Endothelial cell of umbilical vein (primary cell): ENCODE results near the gene EXOSC5. TPM values are rescaled to one million over a fixed set of nuclear protein-coding genes. Genes with fewer than 3 reads are reported as not detected.

ENCODE experiments used
- BruUV-seq: library from RNA; stranded (reverse); fragments of 400-500 nt; replicated peaks from 2 replicates; lab custom pipeline; 2021; lab: Mats Ljungman, UMichigan
- CTCF ChIA-PET: fragments of 300-600, 350-600 bp; sonication (Branson Sonifier 250); formaldehyde crosslinking; loops from one replicate; lab custom pipeline; 2021; ENCODE audit warnings: antibody characterized with exemption, inconsistent platforms; lab: Charles Lee
- POLR2A ChIA-PET: fragments of 300-600, 350-600 bp; sonication (Branson Sonifier 250); formaldehyde crosslinking; loops from one replicate; lab custom pipeline; 2021; ENCODE audit warnings: antibody characterized with exemption, inconsistent platforms; lab: Charles Lee
- DNase-seq: peaks from one replicate; pipeline ENCODE4 v3.0.0-alpha.2; 2011; ENCODE audit warnings: low read depth, low spot score
- FAIRE-seq: peaks from 2 replicates; lab custom pipeline; 2011; peaks lifted over from hg19 to GRCh38; lab: Jason Lieb, UNC
- H2AFZ ChIP-seq: 2 replicates; pipeline ENCODE4 v1.6.0; 2012; ENCODE audit warnings: low read depth, low read length, control low read depth, inconsistent platforms
- H3K27ac ChIP-seq: 2 replicates; pipeline ENCODE4 v1.5.1; 2011; ENCODE audit warnings: low read depth, mild to moderate bottlenecking, control low read depth, low read length, moderate library complexity; ENCODE audit not compliant: insufficient read depth
- H3K27me3 ChIP-seq, 2 experiments: 2 replicates each; pipeline versions ENCODE4 v1.6.0 to v1.6.1; 2011; ENCODE audit warnings: low read length in 2 of 2, mixed read lengths in 1 of 2; ENCODE audit not compliant: control insufficient read depth in 2 of 2, insufficient read depth in 2 of 2
- H3K36me3 ChIP-seq, 2 experiments: 2 replicates in 1 of 2; 3 replicates in 1 of 2; pipeline ENCODE4 v1.5.1; 2011; ENCODE audit warnings: low read length in 2 of 2, mild to moderate bottlenecking in 1 of 2, moderate library complexity in 1 of 2; ENCODE audit not compliant: control insufficient read depth in 2 of 2, insufficient read depth in 2 of 2; ENCODE audit errors: extremely low read depth in 1 of 2
- H3K4me1 ChIP-seq: 3 replicates; pipeline ENCODE4 v1.5.1; 2011; ENCODE audit warnings: mild to moderate bottlenecking, low read length; ENCODE audit not compliant: control insufficient read depth, insufficient read depth; ENCODE audit errors: extremely low read depth
- H3K4me2 ChIP-seq: 2 replicates; pipeline ENCODE4 v1.6.1; 2011; ENCODE audit warnings: low read length, control low read depth, mixed read lengths; ENCODE audit not compliant: insufficient read depth
- H3K4me3 ChIP-seq, 3 experiments: fragments of 200-600 bp in 1 of 3; sonication (generic), shearing (Covaris generic) in 1 of 3; replicated peaks in 1 of 3; 2 replicates each; pipeline ENCODE4 v1.5.1; 2011 to 2016; ENCODE audit warnings: control low read depth in 3 of 3, low read length in 3 of 3, mild to moderate bottlenecking in 2 of 3, inconsistent platforms in 1 of 3, low read depth in 1 of 3, moderate library complexity in 1 of 3; ENCODE audit not compliant: insufficient read depth in 1 of 3
- H3K79me2 ChIP-seq: 2 replicates; pipeline ENCODE4 v1.6.0; 2012; ENCODE audit warnings: low read length, inconsistent platforms; ENCODE audit not compliant: control insufficient read depth, insufficient read depth
- H3K9ac ChIP-seq: replicated peaks from 2 replicates; pipeline ENCODE3; 2011; ENCODE audit warnings: low read length, control low read depth; ENCODE audit not compliant: insufficient read depth; ENCODE audit errors: extremely low read depth
- H3K9me1 ChIP-seq: replicated peaks from 3 replicates; pipeline ENCODE4 v1.6.0; 2011; ENCODE audit warnings: mild to moderate bottlenecking, low read length; ENCODE audit not compliant: control insufficient read depth, insufficient read depth; ENCODE audit errors: extremely low read depth
- H3K9me3 ChIP-seq: replicated peaks from 2 replicates; pipeline ENCODE4 v1.5.1; 2012; ENCODE audit warnings: low read length, inconsistent platforms; ENCODE audit not compliant: control insufficient read depth, insufficient read depth
- H4K20me1 ChIP-seq: replicated peaks from 2 replicates; pipeline ENCODE3; 2011; ENCODE audit warnings: mild to moderate bottlenecking, low read length; ENCODE audit not compliant: control insufficient read depth, insufficient read depth; ENCODE audit errors: extremely low read depth
- CTCF ChIP-seq, 2 donors: IDR thresholded peaks; 1 replicate in 1 of 2; 2 replicates in 1 of 2; pipeline ENCODE4 v1.5.1; 2011; ENCODE audit warnings: low read length in 2 of 2, mild to moderate bottlenecking in 2 of 2, moderate library complexity in 2 of 2, control low read depth in 1 of 2, inconsistent platforms in 1 of 2, low read depth in 1 of 2; ENCODE audit not compliant: insufficient read depth in 1 of 2; ENCODE audit errors: extremely low read depth in 1 of 2
- EZH2 ChIP-seq: IDR thresholded peaks from 2 replicates; pipeline ENCODE4 v1.6.1; 2012; ENCODE audit warnings: borderline replicate concordance, low read depth, mild to moderate bottlenecking, moderate library complexity, low read length, inconsistent platforms; ENCODE audit not compliant: severe bottlenecking
- FOS ChIP-seq: IDR thresholded peaks from 2 replicates; pipeline ENCODE4 v1.6.1; 2011; ENCODE audit warnings: mild to moderate bottlenecking, low read length, moderate library complexity, borderline replicate concordance; ENCODE audit not compliant: insufficient read depth
- GATA2 ChIP-seq: IDR thresholded peaks from 2 replicates; pipeline ENCODE4 v1.7.0; 2011; ENCODE audit warnings: low read depth, mild to moderate bottlenecking, moderate library complexity, mixed read lengths, low read length; ENCODE audit not compliant: insufficient read length, insufficient read depth
- JUN ChIP-seq: IDR thresholded peaks from 2 replicates; pipeline ENCODE4 v1.6.1; 2011; ENCODE audit warnings: borderline replicate concordance, low read depth; ENCODE audit not compliant: insufficient read length, insufficient read depth
- MAX ChIP-seq: IDR thresholded peaks from 2 replicates; pipeline ENCODE4 v1.6.1; 2011; ENCODE audit not compliant: insufficient read depth, insufficient read length
- MYC ChIP-seq: IDR thresholded peaks from one replicate; pipeline ENCODE4 v1.6.1; 2011; ENCODE audit warnings: mild to moderate bottlenecking, low read depth, low read length
- POLR2A ChIP-seq: IDR thresholded peaks from 2 replicates; pipeline ENCODE4 v1.6.1; 2012; ENCODE audit warnings: low read depth, mild to moderate bottlenecking, control low read depth, low read length
- POLR2AphosphoS5 ChIP-seq: IDR thresholded peaks from 2 replicates; pipeline ENCODE4 v1.6.1; 2012; ENCODE audit warnings: low read depth, mild to moderate bottlenecking, control low read depth, low read length, moderate library complexity; ENCODE audit not compliant: insufficient read depth
- dilution Hi-C: fragments of 300-500 bp; cut with MboI; formaldehyde crosslinking; loops from one replicate; pipeline ENCODE4 v1.15.0; 2019; ENCODE audit warnings: low sequenced_read_pairs; ENCODE audit not compliant: extremely low pct_ligation_motif_present
- intact Hi-C: fragments of 100-400 bp; cut with micrococcal nuclease; formaldehyde crosslinking; loops from one replicate; pipeline ENCODE4 v1.10.0; 2022
- polyA plus RNA-seq, 4 experiments: library from polyadenylated mRNA; depleted of rRNA in 3 of 4; stranded (reverse) in 3 of 4; unstranded in 1 of 4; fragments of >200 nt; gene quantifications; 2 replicates each; pipeline versions ENCODE4 v1.2.1 to v1.2.3, GENCODE V29; 2011 to 2012; ENCODE audit warnings: missing spikeins in 1 of 4
- total RNA-seq: library from RNA; stranded (reverse); gene quantifications from 2 replicates; pipeline ENCODE4 v1.2.3, GENCODE V29; 2021

Gene EXOSC5
- total and polyA plus RNA-seq, 2 donors (not counting 3 experiments of a cell fraction or from before 2014, with no cell fraction given), result 14.0 to 20.9 TPM

DNA sequence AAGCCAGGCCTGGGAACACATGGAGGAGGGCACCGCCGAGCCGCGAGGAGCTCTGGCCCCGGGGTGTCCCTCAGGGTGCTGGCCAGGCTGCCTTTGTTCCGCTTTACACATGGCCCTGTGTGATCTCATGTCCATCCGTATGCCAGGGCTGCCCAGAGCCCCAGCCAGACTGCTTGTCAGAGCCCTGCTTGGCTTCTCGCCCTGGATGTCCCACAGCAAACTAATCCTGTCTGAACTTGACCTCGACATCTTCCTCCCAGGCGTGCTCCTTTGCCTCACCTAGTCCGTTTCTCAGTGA, 14.8 kb upstream of the EXOSC5 start:
- peaks cover 8% of the 10 kb centered on the region for H3K4me1 ChIP-seq
- H3K27ac ChIP-seq, result no peak overlapping the region
- POLR2A ChIA-PET, result no interaction called here
- no peaks in the 10 kb centered on the region for H3K79me2 ChIP-seq
- no peaks in the 10 kb centered on the region for H3K27me3 ChIP-seq
- H3K36me3 ChIP-seq, result peaks cover 0 to 23% of the 10 kb centered on the region in 2 experiments
- no peaks in the 10 kb centered on the region for H4K20me1 ChIP-seq
- dilution Hi-C loops (no loop called here), intact Hi-C loops (no loop called here)
- CTCF ChIA-PET, result no interaction called here
- DNase-seq (no peak), FAIRE-seq (no peak)
- no peak overlapping the region for H2AFZ ChIP-seq
- no peak overlapping the region for H3K4me3 ChIP-seq
- no peaks in the 10 kb centered on the region for H3K9me1 ChIP-seq
- no peak overlapping the region for H3K9ac ChIP-seq
- no peaks in the 10 kb centered on the region for H3K9me3 ChIP-seq
- H3K4me2 ChIP-seq, result no peak overlapping the region
- BruUV-seq, result no TSS peak
- TF ChIP-seq FOS (no peak), EZH2 (no peak), POLR2A (no peak), JUN (no peak), MYC (no peak), MAX (no peak), POLR2AphosphoS5 (no peak), GATA2 (no peak), CTCF (IDR thresholded peaks at IDR 0.05; ENCODE audit: extremely low read depth in 1 of 2, insufficient read depth in 1 of 2, low read depth in 1 of 2, low read length in 2 of 2) (no peak)
